GM12873 (cell line): ENCODE results near the gene PARD3.

Experiments used
- CTCF ChIP-seq: IDR thresholded peaks from 2 replicates; pipeline ENCODE4 v1.5.1; 2012; ENCODE audit warnings: low read depth, mild to moderate bottlenecking, moderate library complexity, low read length, control low read depth; ENCODE audit not compliant: insufficient read depth; ENCODE audit errors: missing control alignments

Gene PARD3

GRCh38 chr10:34281661-34282582, 533.2 kb downstream of the PARD3 start:
- TF ChIP-seq CTCF = no peak

- peak; percentile 22 for TF ChIP-seq CTCF
These were observed 534.3 kb downstream of the PARD3 start for GRCh38 chr10:34280599-34281374.

GRCh38 chr10:34275626-34276130, 539.4 kb downstream of the PARD3 start:
- no peak for TF ChIP-seq CTCF

GRCh38 chr10:34274906-34275305, 540.2 kb downstream of the PARD3 start:
- TF ChIP-seq CTCF = no peak

GRCh38 chr10:34273340-34273739, 541.8 kb downstream of the PARD3 start:
- no peak for TF ChIP-seq CTCF

- no peak for TF ChIP-seq CTCF
These were observed 542.8 kb downstream of the PARD3 start for GRCh38 chr10:34272316-34272715.

- no peak for TF ChIP-seq CTCF
These were observed 552.1 kb downstream of the PARD3 start for GRCh38 chr10:34262985-34263384.
